A549 (cell line): ENCODE data around the gene LAMA1. TPM values are rescaled to one million over a fixed set of nuclear protein-coding genes. Genes with fewer than 3 reads are reported as not detected.

ENCODE experiments used
- ATAC-seq, 2 experiments: fragments of 200-7000 bp in 1 of 2; fragments of >200 bp in 1 of 2; cut with Nextera tagmentation in 1 of 2; cut with Tn5 transposase in 1 of 2; 3 replicates each; pipeline versions ENCODE4 v1.8.0 to v1.9.1; 2018 to 2020; ENCODE audit warnings: mild to moderate bottlenecking in 1 of 2, moderate library complexity in 1 of 2
- CTCF ChIA-PET: fragments of 300-600 bp; sonication (Branson Sonifier 250); formaldehyde crosslinking; extraction: SDS; loops from one replicate; lab custom pipeline; 2021; ENCODE audit warnings: antibody characterized with exemption, inconsistent platforms; lab: Yijun Ruan, JAX
- POLR2A ChIA-PET: fragments of 350-600 bp; formaldehyde crosslinking; extraction: SDS; loops from one replicate; lab custom pipeline; 2021; ENCODE audit warnings: antibody characterized with exemption, inconsistent platforms; lab: Yijun Ruan, JAX
- DNase-seq, 2 experiments: peaks; one replicate each; pipeline versions ENCODE4 v3.0.0 to v3.0.0-alpha.2; 2011 to 2016; ENCODE audit warnings: low read depth in 1 of 2, low spot score in 1 of 2
- FAIRE-seq: peaks from 2 replicates; lab custom pipeline; 2011; peaks lifted over from hg19 to GRCh38; lab: Jason Lieb, UNC
- H3K27ac ChIP-seq, 2 experiments: fragments of >200 bp; sonication (Bioruptor Twin); formaldehyde crosslinking; 3 replicates each; pipeline ENCODE4 v1.5.1; 2016 to 2017
- H3K4me1 ChIP-seq: fragments of >200 bp; sonication (Bioruptor Twin); formaldehyde crosslinking; 3 replicates; pipeline ENCODE4 v1.6.1; 2016
- H3K4me2 ChIP-seq: fragments of >200 bp; sonication (Bioruptor Twin); formaldehyde crosslinking; 3 replicates; pipeline ENCODE4 v1.6.1; 2016
- H3K4me3 ChIP-seq: fragments of >200 bp; sonication (Bioruptor Twin); formaldehyde crosslinking; 3 replicates; pipeline ENCODE4 v1.5.1; 2016
- H3K9me3 ChIP-seq: fragments of >200 bp; sonication (Bioruptor Twin); formaldehyde crosslinking; 3 replicates; pipeline ENCODE4 v1.6.1; 2016
- BHLHE40 ChIP-seq: IDR thresholded peaks from 2 replicates; pipeline ENCODE4 v1.6.1; 2012; ENCODE audit warnings: low read depth, low read length, inconsistent platforms
- CTCF ChIP-seq: fragments of >200 bp; sonication (Bioruptor Twin); formaldehyde crosslinking; IDR thresholded peaks from 3 replicates; pipeline ENCODE4 v1.5.1; 2016
- ESRRA ChIP-seq: fragments of 150-350 bp; IDR thresholded peaks from 2 replicates; pipeline ENCODE4 v1.6.1; 2014; ENCODE audit warnings: mild to moderate bottlenecking, low read length, borderline replicate concordance
- GATA3 ChIP-seq: IDR thresholded peaks from 2 replicates; pipeline ENCODE4 v1.6.1; 2012; ENCODE audit warnings: borderline replicate concordance
- HOXB13 ChIP-seq: fragments of 250-450 bp; sonication (Bioruptor Pico); IDR thresholded peaks from 2 replicates; pipeline ENCODE4 v1.5.0; 2020; ENCODE audit warnings: low read depth, mild to moderate bottlenecking, moderate library complexity
- JUNB ChIP-seq: fragments of >200 bp; sonication (Bioruptor Twin); formaldehyde crosslinking; IDR thresholded peaks from 2 replicates; pipeline ENCODE4 v1.6.1; 2016
- KDM5A ChIP-seq: fragments of 200-600 bp; sonication (generic); IDR thresholded peaks from 2 replicates; pipeline ENCODE4 v1.6.1; 2016; ENCODE audit warnings: antibody characterized with exemption, mild to moderate bottlenecking
- MAFK ChIP-seq: fragments of 450-650 bp; IDR thresholded peaks from 2 replicates; pipeline ENCODE4 v1.6.1; 2014; ENCODE audit not compliant: partially characterized antibody
- NFE2L2 ChIP-seq: fragments of 150-350 bp; conservative IDR thresholded peaks from 2 replicates; pipeline ENCODE4 v1.6.1; 2014; ENCODE audit warnings: low read length
- RAD21 ChIP-seq, 2 experiments: fragments of >200 bp in 1 of 2; sonication (Bioruptor Twin) in 1 of 2; formaldehyde crosslinking in 1 of 2; IDR thresholded peaks in 1 of 2; conservative IDR thresholded peaks in 1 of 2; 2 replicates in 1 of 2; 3 replicates in 1 of 2; pipeline ENCODE4 v1.6.1; 2012 to 2018; ENCODE audit warnings: inconsistent platforms in 1 of 2
- RNF2 ChIP-seq: fragments of 200-600 bp; sonication (generic); IDR thresholded peaks from 2 replicates; pipeline ENCODE4 v1.6.1; 2016; ENCODE audit warnings: low read depth, mild to moderate bottlenecking, antibody characterized with exemption, moderate library complexity, borderline replicate concordance
- SMC3 ChIP-seq: fragments of >200 bp; sonication (Bioruptor Twin); formaldehyde crosslinking; IDR thresholded peaks from 3 replicates; pipeline ENCODE4 v1.6.1; 2018; ENCODE audit warnings: inconsistent platforms
- WGBS: methylation state at CpG from one replicate; pipeline ENCODE4 v1.1.6; 2017; ENCODE audit errors: missing lambda C conversion rate; 5-methylcytosine and 5-hydroxymethylcytosine counted together
- polyA plus RNA-seq, 4 experiments: library from polyadenylated mRNA; depleted of rRNA in 3 of 4; stranded (reverse); fragments of >200 nt; fragmentation: RNase III in 1 of 4; extraction: RNeasy Plus Mini Kit Qiagen cat#74134 plus additional on column Dnase treatment in 1 of 4; gene quantifications; 2 replicates in 3 of 4; 3 replicates in 1 of 4; pipeline ENCODE4 v1.2.3, GENCODE V29; 2011 to 2017
- TF ChIP-seq, protein P1 (sequence below): fragments of 450-650 bp; IDR thresholded peaks from 2 replicates; pipeline ENCODE4 v1.6.1; 2014; ENCODE audit warnings: antibody characterized with exemption

The LAMA1 gene
- polyA plus RNA-seq, 2 of the 4 experiments (the other 2 are of a cell fraction) = 0.05 to 0.06 TPM

DNA sequence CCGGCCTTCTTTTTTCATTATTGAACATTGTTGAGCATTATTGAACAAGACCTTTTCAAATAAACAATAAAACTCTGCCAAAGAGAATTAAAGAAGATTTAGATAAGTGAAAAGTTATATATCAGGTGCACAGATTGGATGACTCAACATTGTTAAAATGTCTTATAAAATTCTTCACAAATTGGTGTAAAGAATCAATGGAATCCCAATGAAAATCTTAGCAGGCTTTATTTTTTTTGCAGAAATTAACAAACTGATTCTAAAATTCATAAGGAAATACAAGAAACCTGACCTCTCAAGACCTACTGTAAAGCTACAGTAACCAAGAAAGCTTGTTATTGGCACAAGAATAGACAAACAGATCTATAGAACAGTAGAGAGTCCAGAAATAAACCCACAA, 70.3 kb downstream of the LAMA1 start:
- WGBS = 6% methylated on average over 1 of the region's 1 CpG
- ChIA-PET POLR2A (no interaction called here), CTCF (no interaction called here)
- TF ChIP-seq GATA3 = no peak
- no peak for TF ChIP-seq KDM5A
- no peak for TF ChIP-seq JUNB
- no peak for TF ChIP-seq RNF2
- TF ChIP-seq HOXB13 = no peak
- no peak for DNase-seq
- no peaks in the 10 kb centered on the region for H3K9me3 ChIP-seq
- no peak overlapping the region for H3K27ac ChIP-seq
- no peak for ATAC-seq
- H3K4me3 ChIP-seq = no peak overlapping the region
- H3K4me2 ChIP-seq = no peak overlapping the region
- no peak for FAIRE-seq
- no peaks in the 10 kb centered on the region for H3K4me1 ChIP-seq

DNA sequence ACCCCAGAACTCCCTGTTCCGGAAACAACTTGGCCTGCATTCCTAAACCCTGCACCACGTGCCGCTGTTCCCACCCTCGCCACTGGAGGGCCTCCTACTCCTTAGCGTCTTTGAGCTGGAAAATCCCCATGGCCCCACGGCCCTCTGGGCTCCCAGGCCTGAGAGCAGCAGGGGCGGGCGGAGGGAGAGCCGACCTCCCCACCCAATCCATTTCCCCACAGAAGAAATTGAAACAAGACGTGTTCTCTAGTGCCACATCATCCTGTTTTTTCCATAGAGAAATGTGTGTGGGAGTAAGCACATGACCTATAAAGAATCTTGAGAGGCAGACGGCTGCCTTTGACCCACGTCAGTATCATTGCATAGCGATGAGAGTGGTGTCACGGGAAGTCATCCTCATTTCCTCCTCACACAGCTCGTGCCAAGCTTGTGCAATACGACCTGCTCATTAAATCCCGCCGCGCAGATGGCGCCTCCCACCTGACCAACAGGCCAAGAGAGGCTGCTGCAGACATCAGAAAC, 79.2 kb downstream of the LAMA1 start:
- Histone ChIP-seq H3K4me2 (no peak overlapping the region), H3K4me1 (no peaks in the 10 kb centered on the region), H3K9me3 (no peaks in the 10 kb centered on the region), H3K27ac (no peak overlapping the region), H3K4me3 (no peak overlapping the region)
- peak; percentile 50 to 81; a peak in 3 of 6 replicates for ATAC-seq
- CTCF ChIA-PET = interaction anchor here (0.6 to 1.8 kb wide), 3 partner anchors 31 to 139 kb away, joined by 3 to 11 read pairs (median 6); no protein-coding TSS in a partner anchor
- 60% methylated on average over 14 of the region's 20 CpGs for WGBS
- no peak for FAIRE-seq
- POLR2A ChIA-PET = no interaction called here
- peak in 1 of 2 experiments; percentile 42; a peak in 2 of 5 replicates for TF ChIP-seq RAD21 (conservative IDR thresholded peaks at IDR 0.05 in 1 of 2, IDR thresholded peaks at IDR 0.05 in 1 of 2)
- no peak for TF ChIP-seq BHLHE40
- 0 out of 3 replicates have a peak, but pooled peaks have one; percentile 17 for TF ChIP-seq SMC3
- DNase-seq = peak in 1 of 2 experiments; percentile 24

DNA sequence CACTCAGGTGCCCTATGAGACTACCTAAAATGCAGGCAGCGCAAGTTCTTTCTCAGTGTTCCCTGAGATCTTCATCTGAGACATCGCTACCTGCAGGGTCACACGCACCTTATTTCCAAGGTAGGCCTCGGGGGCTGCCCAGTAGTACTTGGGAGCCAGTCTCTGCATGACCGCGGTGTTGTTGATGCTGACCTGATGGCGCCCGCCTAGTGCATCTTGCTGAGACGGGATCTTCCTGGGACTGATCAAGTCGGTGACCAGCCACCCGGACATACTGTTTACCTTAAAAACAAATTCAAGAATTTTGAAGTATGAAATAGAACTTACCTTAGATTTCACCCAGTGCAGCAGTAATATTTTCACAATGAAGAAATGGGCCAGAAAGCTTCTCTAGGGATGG, 80.1 kb downstream of the LAMA1 start:
- H3K9me3 ChIP-seq = no peaks in the 10 kb centered on the region
- no peak overlapping the region for H3K4me2 ChIP-seq
- FAIRE-seq (no peak), DNase-seq (no peak), ATAC-seq (no peak)
- POLR2A ChIA-PET = no interaction called here
- 74% methylated on average over 10 of the region's 11 CpGs for WGBS
- TF ChIP-seq NFE2L2 = no peak
- no peak for TF ChIP-seq GATA3
- no peak for TF ChIP-seq ESRRA
- TF ChIP-seq, protein P1, sequence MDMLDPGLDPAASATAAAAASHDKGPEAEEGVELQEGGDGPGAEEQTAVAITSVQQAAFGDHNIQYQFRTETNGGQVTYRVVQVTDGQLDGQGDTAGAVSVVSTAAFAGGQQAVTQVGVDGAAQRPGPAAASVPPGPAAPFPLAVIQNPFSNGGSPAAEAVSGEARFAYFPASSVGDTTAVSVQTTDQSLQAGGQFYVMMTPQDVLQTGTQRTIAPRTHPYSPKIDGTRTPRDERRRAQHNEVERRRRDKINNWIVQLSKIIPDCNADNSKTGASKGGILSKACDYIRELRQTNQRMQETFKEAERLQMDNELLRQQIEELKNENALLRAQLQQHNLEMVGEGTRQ = no peak
- CTCF ChIA-PET = no interaction called here
- no peaks in the 10 kb centered on the region for H3K4me1 ChIP-seq
- H3K4me3 ChIP-seq = no peak overlapping the region
- H3K27ac ChIP-seq = no peak overlapping the region

DNA sequence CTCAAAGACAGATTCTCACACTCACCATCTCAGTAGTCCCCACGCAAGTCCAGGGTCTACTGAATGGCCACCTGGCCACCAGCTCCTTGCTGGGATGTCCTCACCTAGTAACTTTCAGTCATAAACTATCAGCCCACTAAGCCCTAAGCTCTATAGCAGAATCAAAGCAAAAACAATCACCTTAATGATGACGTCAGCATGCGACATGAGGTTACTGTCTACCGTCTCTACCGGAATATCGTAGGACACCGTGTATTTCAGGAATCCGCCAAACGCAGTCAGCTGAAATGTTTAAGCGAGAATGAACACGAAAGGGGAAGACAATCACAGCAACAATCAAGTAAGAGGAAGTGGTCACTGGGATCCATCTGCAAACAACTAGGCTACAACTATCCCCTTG, 81.8 kb downstream of the LAMA1 start:
- POLR2A ChIA-PET = no interaction called here

More for the DNA sequence above, 81.8 kb downstream of the LAMA1 start:
- no peak overlapping the region for H3K4me2 ChIP-seq
- no peak for ATAC-seq
- no peak for FAIRE-seq
- H3K4me1 ChIP-seq = no peaks in the 10 kb centered on the region
- no peak overlapping the region for H3K27ac ChIP-seq
- CTCF ChIA-PET = interaction anchor here (1.0 to 2.4 kb wide), 3 partner anchors 14 to 142 kb away, joined by 4 to 10 read pairs (median 5); no protein-coding TSS in a partner anchor
- H3K4me3 ChIP-seq = no peak overlapping the region
- 75% methylated on average over 11 of the region's 11 CpGs for WGBS
- TF ChIP-seq MAFK (peak; percentile 17), CTCF (no peak)
- H3K9me3 ChIP-seq = no peaks in the 10 kb centered on the region
- DNase-seq = no peak
